ENCODE results near the gene GMNN.
"Not testable (repeated sequence)": the region's sequence is repeated elsewhere in the genome, so short reads cannot be mapped to it uniquely, and the experiment has no call there.

DNA sequence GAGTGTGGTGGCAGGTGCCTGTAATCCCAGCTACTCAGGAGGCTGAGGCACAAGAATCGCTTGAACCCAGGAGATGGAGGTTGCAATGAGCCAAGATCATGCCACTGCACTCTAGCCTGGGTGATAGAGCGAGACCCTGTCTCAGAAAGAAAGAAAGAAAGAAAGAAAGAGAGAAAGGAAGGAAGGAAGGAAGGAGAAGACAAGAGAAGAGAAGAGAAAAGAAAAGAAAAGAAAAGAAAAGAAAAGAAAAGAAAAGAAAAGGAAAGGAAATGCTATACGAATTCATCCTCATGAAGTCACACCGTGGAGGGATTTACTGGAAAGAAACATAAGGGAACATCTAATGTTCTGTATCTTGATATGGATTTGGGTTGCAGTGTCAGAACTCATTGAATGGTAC lies 40.0 kb upstream of the GMNN start:
- TF ChIP-seq CTCF, POLR2AphosphoS5 (IDR thresholded peaks at IDR 0.05): not testable (repeated sequence)

Measured in breast epithelium (tissue), 3 donors.